NCI-H2081 treated with DMSO at 0.1 percent for 48 hours (cell line): ENCODE measurements around the gene HACD2.

Experiments used
- DNase-seq: peaks from one replicate; lab custom pipeline; 2025; lab: John Stamatoyannopoulos, UW

Gene HACD2

DNA sequence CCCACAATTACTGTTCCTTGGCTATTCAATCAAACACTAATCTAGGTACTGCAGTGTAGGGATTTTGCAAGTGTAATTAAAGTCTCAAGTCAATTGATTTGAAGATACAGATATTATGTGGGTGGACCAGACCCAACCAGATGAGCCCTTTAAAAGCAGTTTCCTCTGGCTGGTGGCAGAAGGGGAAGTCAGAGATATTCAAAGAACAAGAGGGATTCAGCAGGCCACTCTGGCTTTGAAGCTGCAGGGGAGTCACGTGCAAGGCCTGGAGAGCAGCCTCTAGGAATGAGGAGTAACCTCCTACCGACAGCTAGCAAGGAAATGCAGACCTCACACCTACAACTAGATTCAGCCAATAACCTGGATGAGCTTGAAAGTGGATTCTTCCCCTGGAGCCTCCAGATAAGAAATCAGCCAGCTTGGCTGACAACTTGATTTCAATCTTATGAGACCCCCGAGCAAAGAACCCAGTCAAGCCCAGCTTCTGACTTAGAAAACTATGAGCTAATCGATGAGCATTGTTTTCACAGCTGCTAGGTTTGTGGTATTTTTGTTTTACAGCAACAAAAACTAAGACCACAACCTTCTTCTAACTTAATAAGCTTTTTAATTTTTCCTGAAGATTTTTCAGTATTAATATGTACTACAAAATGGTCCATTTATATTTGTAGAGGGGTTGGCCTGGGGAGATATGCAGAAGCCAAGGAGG is 13.4 kb downstream of the HACD2 start:
- no peak for DNase-seq

DNA sequence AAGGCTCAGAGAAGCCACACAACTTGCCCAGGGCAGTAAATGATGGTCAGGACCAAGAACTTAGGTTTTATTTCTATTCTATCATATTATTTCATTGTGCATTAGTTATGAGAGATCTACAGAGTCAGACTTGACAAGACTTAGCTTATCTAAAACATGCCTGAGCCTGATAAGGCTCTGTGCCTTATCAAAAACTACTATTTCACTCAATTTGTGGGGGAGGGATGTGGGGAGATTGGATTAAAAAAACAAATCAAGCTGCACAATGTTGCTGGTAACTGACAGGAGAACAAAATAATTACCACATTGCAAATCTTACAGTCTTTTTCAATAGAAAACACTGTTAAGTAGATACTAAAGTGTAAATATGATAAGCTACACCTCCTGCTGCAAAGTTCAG is 16.0 kb downstream of the HACD2 start:
- DNase-seq: no peak

DNA sequence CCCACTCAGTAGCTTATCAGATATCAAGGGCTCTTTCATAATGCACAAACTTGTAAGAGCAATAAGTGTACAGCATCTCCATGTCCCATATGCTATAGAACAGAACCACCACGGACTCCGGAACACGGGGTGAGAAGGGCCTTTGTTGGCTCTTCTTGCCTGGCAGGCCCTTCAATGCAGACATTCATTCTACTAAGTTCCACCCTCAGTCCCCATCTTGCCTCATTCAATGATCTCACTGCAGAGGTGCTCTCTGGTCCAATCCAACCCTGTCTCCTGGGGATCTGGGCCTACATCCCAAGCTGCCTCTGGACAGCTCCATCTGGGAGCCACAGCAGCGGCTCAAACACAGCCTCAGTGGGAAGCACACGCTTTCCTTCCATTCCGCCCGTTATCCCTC is 16.8 kb downstream of the HACD2 start:
- DNase-seq: no peak

DNA sequence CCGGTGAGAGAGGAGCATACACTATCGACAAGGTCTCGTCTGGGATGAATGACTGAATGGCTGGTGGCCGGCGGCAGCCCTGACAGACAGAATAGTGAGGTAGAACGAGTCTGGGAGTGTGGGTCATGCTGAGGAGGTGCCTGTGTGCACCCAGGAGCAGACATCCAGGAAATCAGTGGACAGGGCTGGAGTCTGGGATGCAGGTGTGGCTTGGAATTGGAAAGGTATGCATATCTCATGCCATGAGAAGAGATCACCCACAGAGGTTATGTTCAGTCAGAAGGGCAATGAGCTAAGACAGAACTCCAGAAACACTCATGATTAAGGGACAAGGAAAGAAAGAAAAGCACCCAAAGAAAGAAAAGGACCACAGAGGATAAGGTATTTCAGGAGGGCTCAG is 20.8 kb downstream of the HACD2 start:
- no peak for DNase-seq

DNA sequence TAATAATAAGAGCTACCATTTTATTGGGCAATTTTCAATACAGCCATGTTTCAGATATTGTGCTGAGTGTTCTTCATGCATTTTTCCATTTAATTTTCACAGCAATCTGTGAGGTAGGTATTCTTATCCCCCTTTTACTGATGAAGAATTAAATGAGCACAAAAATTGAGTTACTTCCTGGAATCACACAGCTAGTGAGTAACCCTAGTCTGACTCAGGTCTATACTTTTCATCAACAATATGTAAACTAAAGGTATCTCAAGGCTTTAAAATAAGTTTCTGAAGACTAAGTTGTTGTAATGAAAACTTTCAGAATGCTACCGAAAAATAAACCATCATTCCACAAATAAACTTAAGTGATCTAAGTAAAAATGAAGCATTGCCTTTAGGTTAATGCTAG is 22.3 kb downstream of the HACD2 start:
- DNase-seq: no peak

DNA sequence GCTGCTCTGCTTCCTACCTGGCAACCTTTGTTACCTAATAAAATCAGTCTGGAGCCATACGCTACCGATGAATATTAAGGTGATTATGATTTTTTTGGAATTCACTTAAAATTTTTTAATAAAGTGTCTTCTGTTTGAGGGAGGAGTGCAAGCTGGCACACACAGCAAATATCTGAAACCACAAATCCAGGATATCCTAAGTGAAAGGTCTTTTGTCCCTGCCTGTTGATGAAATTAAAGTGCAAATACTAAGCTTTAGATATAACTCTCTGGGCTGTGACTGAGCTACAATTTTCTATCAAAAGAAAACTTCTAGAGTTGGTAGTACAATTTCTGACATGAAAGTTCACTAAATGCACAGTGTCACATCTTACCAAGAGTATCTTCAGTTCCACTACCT is 23.7 kb downstream of the HACD2 start:
- no peak for DNase-seq

DNA sequence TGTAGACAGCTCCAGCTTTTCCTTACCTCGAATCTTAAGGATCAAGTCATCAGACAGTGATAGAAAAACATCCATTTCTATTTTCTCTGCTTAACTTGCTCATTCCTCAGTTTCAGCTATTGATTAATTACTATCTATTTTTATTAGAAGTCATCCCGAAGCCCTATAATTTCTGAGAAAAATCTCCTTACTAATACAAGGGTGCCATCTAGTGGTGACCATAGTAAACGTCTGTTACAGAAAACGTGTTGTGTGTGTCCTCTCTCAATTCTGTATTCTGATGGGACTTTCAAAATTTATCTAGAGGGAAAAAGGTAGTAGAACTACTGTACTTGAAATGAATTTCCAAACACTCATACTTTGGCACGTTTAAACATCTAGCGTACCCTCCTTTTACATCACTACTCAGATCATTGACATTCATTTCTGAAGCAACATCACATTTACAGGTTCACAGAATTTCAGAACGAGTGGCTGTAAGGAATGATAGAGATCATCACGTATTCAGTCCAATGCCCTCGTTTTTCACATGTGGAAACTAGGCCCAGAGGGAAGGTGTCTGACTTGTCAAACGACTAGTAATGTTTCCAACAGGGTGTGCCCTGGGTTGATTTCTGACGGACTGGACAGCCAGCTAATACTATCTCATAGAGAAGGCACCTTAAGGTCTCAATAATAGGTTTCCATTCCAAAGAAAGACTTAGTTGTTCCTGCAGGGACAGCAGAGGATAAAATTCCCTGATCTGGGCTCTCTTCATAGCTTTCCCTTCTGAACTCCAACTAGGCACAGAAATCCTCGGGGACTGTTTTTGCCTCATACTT is 25.6 kb downstream of the HACD2 start:
- peak; percentile 43 for DNase-seq

DNA sequence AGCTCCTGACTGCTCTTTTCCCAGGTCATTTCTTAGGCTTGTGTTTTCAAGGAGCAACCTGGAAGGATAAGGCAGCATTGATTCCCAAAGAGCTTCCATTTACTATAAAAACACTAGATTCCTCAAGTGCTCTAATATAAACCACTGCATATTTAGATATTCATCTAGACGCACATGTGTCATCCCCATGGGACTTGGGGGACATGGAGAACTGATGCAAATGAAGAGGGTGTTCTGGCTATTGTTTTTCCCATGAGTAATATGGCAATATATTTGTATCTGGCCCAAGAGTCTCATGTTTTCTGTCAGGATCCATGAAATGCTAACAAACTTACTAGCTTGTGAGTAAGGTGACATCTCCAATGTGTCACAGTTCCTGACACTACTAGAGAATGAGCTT is 31.3 kb downstream of the HACD2 start:
- no peak for DNase-seq

DNA sequence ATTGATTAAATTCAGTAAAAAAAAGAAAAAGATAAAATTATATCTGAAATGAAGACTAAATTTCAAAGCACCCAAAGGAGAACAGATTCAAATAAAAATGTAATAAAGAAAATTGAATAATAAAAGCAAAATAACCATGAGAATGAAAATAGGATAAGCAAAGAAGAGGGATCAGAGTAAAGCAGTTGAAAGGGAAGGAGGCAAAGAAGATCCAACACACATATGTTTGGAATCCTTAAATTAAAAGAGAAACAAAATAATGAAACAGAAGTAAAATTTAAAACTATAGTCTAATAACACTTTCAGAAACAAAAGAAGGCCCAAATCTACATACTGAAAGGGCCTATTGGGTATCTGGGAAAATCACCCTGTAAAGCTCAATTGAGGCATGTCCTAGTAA is 32.1 kb downstream of the HACD2 start:
- no peak for DNase-seq

DNA sequence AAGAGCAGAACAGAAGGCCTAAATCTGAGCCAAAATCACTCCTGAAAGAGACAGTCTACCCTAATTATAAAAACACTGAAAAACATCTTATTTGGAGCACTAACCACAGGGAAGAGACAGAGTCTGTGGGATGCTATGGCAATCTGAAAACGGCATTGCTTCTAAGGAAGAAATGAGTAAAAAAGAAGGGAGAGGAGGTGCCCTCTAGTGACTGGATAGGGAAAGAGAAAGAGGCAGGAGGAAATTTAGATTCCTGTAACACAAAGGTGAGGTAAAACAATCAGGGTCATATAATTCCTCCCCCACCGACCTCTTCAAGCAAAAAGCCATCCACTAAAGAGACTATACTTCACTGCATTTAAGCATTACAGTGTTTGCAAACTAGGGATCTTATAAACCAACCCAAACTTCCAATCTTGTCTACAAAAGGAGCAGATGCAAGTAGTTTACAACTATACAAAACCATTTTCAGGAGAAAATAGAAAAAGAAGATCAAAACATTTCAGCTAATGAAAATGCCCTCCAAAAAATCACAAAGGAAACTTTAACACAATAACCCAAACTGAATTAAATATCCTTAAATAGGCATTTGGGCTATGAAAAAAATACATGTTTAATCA is 32.6 kb downstream of the HACD2 start:
- DNase-seq: no peak

DNA sequence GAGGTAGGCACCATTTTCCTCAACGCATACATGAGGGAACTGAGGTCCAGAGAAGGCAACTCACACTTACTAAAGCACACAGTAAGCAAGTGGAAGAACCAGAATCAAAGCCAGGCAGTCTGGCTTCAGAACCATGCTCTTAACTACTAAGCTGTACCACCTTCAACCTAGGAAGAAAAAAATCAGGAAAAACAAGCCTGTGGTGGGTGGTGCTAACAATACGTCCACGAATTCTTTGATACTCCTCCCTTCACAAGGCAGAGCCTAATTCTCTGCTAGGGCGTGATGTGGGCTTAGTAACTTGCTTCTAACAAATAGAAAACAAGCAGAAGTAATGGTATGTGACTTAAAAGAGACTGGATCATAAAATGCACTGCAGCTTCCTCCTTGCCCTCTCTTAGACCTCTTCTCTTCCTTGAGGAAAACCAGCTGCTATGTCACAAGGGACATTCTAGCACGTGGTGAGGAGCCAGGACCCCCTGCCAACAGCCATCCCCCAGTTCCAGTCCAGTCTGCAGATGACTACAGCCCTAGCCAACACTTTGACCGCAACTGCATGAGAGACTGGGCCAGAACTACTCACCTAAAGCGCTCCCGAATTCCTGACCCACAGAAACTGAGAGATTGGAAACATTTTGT is 36.9 kb downstream of the HACD2 start:
- no peak for DNase-seq

DNA sequence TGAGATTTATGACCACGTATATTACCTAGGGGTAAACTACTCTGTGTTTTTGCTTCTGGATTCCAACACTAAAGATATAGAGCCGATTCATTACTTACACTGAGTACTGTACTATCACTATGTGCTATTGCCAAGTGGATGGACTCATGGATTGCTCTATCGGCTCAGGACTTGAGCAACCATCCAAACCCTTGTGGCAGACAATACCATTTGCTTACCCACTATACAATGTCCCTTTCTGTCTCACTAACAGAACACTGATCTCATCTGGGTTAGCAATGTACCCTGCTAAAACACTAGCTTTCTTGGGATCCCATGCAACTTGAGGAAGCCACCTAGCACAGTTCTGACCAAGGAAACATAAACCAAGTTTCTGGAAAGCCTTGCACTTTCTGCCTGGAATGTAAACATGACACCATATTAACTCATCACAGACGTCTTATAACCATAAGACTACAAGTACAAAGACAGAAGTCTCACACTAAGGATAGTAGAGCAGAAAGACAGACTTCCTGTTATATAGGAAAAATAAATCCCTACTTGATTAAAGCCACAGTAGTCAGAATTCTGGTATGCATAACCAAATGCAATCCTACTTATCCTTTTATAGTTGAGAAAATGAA is 38.6 kb downstream of the HACD2 start:
- DNase-seq: no peak

DNA sequence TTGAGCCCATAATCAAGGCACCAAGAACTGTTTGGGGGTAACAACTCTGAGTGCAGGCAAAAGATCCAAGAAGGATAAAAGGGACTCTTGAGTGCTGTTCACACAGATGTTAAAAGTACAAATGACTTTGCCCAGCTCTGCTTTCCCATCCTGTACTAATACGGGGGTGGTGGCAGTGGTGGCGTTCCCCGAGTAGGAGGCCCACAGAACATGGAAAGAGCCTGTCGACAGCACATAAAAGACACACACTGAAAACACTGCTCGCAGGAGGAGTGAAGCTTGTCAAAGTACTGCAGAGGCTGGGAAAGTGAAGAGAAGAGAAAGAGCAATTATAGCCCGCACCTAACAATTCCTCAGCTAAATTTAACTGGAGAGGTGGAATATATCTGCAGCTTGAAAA is 40.9 kb downstream of the HACD2 start:
- no peak for DNase-seq

DNA sequence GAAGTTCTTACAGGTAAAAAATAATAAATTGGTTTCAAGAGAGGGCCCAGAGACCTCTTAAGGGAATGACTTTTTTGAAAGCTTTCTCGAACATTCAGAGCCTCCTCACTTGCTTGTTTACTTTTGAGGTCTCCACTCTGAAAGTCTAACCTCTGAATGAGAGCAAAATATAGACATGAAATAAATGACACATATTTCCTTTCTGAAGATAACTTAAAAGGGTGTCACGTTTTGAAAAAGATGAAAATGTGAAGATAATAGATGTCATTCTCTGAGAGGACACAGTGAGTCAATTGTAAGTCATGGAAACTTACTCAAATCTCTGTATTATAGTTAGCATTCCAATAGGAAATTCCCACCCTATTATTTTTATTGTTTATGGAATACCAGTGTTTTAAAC is 44.6 kb downstream of the HACD2 start:
- no peak for DNase-seq

DNA sequence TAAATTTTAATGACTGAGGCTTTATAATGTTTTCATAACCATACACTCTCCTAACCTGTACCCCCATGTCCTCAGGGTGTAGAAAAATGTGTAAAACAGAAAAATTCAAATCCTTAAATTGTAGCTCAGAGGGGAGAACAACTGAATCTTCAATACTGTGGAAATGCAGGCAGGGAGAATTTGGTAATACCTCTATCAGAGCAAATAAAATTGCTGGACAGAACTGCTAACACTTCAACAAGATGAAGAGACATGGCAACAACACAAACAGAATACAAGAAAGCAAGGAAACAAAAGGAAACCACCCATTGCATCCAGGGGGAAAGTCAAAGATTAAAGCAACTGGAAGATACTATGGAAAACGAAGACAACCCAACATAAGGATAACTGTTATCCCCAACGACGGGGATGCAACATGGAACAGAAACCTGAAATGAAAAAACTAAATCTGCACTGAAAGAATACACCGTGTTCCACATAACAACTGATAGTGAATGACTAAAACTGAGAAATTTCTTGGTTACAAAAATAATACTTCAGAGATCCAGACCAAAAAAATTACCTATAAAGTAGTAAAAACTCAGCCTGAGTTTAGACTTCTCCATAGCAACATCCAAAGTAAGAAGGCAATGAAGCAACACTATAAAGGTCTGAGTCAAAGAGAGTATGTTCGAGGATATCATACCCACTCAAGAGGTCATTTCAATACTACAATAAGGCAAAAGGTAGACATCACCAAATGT is 48.5 kb downstream of the HACD2 start:
- no peak for DNase-seq

DNA sequence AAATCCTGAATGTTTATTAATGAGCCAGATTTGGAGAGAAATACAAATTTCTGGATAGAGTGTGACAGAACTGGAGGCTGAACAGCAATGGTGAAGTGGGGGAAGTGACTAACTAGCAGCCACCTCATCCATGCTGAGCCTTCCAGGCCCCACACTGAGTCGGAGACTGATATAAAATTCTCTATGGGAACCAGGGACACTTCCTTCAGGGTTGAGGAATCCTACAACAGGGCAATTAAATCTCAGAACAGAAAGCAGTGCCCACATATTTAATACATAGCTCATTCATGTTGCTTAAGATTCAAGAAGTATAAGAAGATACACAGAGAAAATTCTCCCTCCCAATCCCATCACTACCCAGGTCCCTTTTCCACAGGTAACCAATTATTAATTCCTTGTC is 49.3 kb downstream of the HACD2 start:
- no peak for DNase-seq

DNA sequence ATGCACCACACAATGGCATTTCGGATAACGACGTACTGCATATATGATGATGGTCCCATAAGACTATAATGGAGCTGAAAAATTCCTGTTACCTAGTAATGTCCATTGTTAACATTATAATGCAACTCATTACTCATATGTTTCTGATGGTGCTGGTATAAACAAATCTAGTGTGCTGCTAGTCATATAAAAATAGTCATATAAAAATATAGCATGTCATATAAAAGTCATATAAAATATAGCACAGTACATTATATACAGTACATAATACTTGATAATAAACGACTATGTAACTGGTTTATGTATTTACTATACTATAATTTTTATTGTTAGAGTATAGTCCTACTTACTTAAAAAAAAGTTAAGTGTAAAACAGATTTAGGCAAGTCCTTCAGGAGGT is 50.6 kb downstream of the HACD2 start:
- no peak for DNase-seq

DNA sequence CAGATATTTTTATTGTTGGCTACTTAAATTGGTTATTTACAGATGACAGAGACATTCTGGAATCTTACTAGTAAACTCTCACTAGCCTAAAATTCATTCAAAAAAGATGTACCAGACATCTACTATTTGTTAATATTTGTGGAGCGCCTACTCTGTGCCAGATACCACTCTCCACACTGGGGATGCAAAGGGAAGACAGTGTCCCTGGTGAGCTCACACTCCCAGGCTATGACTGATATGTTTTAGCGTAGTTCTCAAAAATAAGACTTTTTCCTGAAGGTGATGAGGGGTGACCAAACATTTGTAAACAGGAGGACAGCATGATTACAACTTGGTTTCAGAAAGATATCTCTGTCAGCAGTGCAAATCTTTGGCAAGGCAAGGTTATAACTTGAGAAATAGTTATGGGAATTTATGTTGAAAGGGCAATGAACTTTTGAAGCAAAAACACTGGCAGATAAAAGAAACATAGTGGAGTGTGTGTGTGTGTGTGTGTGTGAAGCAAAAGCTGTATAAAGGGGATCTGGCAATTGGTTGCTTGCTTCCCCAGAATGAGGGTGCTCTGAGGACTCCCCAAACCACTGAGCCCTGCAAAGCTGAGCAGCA is 51.2 kb downstream of the HACD2 start:
- no peak for DNase-seq

DNA sequence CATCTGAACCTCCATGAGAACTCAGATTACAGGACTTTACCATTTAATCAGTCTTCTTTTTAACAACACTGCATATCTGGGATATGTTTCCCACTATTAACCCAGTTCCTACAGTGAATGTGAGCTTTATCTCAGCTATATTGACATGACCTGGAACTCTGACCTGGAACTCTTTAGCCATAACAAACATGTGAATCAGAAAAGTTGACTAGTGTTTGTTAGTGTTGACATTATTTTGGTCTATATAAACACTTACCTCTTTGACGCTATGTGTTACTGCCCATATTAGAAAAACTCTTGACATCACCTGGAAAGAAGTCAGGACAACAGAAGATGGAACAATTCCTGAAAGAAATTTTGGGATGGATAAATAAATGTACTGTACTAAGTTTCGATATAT is 56.7 kb downstream of the HACD2 start:
- no peak for DNase-seq

DNA sequence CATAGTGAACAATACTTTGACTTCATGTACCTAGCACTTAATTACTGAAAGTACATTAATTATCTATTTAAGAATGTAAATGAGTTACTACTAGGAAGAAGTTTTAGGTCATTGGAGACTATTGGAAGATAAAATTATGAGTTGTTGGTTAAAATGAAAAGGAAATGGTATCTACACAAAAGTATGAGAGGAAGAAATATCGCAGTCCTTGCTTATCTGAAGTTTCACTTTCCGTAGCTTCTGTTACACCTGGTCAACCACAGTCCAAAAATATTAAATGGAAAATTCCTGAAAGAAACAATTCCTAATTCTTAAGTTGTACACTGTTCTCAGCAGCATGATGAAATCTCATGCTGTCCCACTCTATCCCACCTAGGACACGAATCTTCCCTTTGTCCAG is 57.8 kb downstream of the HACD2 start:
- no peak for DNase-seq

DNA sequence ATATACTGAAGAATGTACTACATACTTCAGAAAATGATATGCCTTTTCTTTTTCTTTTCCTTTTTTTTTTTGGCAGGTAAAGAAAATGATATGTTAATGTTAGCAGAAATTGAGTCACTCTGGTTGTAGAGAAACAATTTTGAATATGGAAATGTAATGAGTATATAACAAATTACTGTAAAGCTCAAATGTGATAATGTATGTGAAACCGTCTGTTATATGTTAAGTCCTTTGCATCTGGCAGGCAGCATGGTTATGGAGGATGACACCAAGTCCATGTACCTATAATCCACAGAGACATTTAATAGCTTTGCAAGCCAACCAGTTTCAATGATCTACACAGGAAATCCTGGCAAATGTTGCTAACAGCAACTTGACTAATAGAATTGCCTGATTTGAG is 58.4 kb downstream of the HACD2 start:
- no peak for DNase-seq
